ENCODE data around the gene PLPPR1. TPM values are rescaled to one million over a fixed set of nuclear protein-coding genes. Genes with fewer than 3 reads are reported as not detected.

The PLPPR1 gene
- polyA plus RNA-seq, 3 donors, result not detected

DNA sequence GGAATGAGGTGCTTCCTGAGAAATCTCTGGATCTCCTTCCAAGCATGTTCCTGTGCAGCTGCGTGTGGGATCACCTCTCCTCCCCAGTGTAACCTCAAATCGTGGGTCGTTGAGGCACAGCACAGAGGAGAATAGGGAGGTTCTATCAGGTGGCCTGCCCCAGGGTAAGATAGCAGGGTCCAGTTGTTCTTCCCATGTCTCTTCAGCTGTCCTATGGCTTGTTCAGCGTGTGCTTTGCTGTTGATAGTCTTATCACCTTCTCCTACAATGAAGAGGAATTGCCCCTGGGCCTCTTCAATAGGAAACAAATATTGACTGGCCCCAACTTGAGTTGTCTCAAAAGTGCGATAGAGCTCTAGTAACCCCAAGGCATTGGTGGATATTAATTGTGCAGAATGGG lies 333.9 kb downstream of the PLPPR1 start:
- no peaks in the 10 kb centered on the region for H3K79me2 ChIP-seq (ENCODE audit: insufficient read depth, low read length)
- Mint-ChIP-seq H3K9me3 (peaks cover 0 to 14% (median 4%) of the 10 kb centered on the region in 7 donors), H3K27me3 (ENCODE audit: low read depth in 3 of 3) (peaks cover 3 to 5% (median 5%) of the 10 kb centered on the region in 3 donors), H3K27ac (no peak overlapping the region), H3K36me3 (no peaks in the 10 kb centered on the region), H3K4me3 (no peak overlapping the region), H3K4me1 (no peaks in the 10 kb centered on the region)
- WGBS (ENCODE audit: insufficient coverage), result 90% methylated on average over 4 of the region's 5 CpGs
- intact Hi-C loops (cut with micrococcal nuclease), result no loop called here
- no peak overlapping the region for H3K4me2 ChIP-seq (replicated peaks; ENCODE audit: extremely low read depth, low read length, poor library complexity, severe bottlenecking)
- no peak for DNase-seq
- H4K20me1 ChIP-seq (ENCODE audit: insufficient read depth, low read length), result no peaks in the 10 kb centered on the region
- no peak overlapping the region for H3K27ac ChIP-seq (ENCODE audit: low read depth in 1 of 2, low read length in 2 of 2)
- H3K9ac ChIP-seq (ENCODE audit: insufficient read depth, low read length, poor library complexity, severe bottlenecking), result no peak overlapping the region
- H3K27me3 ChIP-seq (ENCODE audit: control insufficient read depth in 2 of 2, insufficient read depth in 2 of 2, low read length in 2 of 2), result no peaks in the 10 kb centered on the region
- H3K4me3 ChIP-seq (replicated peaks in 1 of 3; ENCODE audit: low read depth in 2 of 3, low read length in 3 of 3), result no peak overlapping the region
- H2AFZ ChIP-seq (ENCODE audit: insufficient read depth, low read depth, low read length, poor library complexity, severe bottlenecking), result no peak overlapping the region
- H3K4me1 ChIP-seq (ENCODE audit: control insufficient read depth in 1 of 2, insufficient read depth in 2 of 2, low read length in 2 of 2), result no peaks in the 10 kb centered on the region
- TF ChIP-seq CTCF (IDR thresholded peaks at IDR 0.05), result no peak
- H3K9me3 ChIP-seq (replicated peaks in 1 of 2; ENCODE audit: control insufficient read depth in 1 of 2, insufficient read depth in 1 of 2, low read length in 2 of 2), result no peaks in the 10 kb centered on the region
- no peaks in the 10 kb centered on the region for H3K36me3 ChIP-seq (replicated peaks in 1 of 2; ENCODE audit: control insufficient read depth in 1 of 2, insufficient read depth in 2 of 2, low read length in 2 of 2)

DNA sequence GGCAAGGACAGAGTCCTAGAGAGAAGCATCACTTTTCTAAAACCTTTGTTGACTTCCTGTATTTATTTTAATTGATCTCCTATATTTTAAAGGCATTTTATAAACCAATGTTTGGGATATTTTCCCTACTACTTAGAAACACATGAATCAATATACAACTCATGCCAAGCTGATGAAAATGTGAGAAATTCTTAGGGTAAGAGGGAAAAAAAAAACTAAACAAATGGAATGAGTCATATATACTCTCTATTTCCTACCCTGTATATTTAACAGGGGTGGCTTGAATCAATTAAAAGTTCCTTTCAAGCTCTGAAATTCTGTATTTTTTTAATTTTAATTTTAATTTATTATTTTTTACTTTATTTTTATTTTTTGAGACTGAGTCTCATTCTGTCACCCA lies 336.7 kb downstream of the PLPPR1 start:
- Mint-ChIP-seq H3K36me3 (no peaks in the 10 kb centered on the region), H3K27ac (no peak overlapping the region), H3K27me3 (ENCODE audit: low read depth in 3 of 3) (peaks cover 2 to 5% (median 3%) of the 10 kb centered on the region in 3 donors), H3K4me1 (no peaks in the 10 kb centered on the region), H3K9me3 (peaks cover 0 to 8% (median 2%) of the 10 kb centered on the region in 7 donors), H3K4me3 (no peak overlapping the region)
- H3K27me3 ChIP-seq (ENCODE audit: control insufficient read depth in 2 of 2, insufficient read depth in 2 of 2, low read length in 2 of 2), result no peaks in the 10 kb centered on the region
- TF ChIP-seq CTCF (IDR thresholded peaks at IDR 0.05), result no peak
- H3K4me1 ChIP-seq (ENCODE audit: control insufficient read depth in 1 of 2, insufficient read depth in 2 of 2, low read length in 2 of 2), result no peaks in the 10 kb centered on the region
- H2AFZ ChIP-seq (ENCODE audit: insufficient read depth, low read depth, low read length, poor library complexity, severe bottlenecking), result no peak overlapping the region
- no peaks in the 10 kb centered on the region for H3K9me3 ChIP-seq (replicated peaks in 1 of 2; ENCODE audit: control insufficient read depth in 1 of 2, insufficient read depth in 1 of 2, low read length in 2 of 2)
- H3K4me2 ChIP-seq (replicated peaks; ENCODE audit: extremely low read depth, low read length, poor library complexity, severe bottlenecking), result no peak overlapping the region
- DNase-seq, result no peak
- no peaks in the 10 kb centered on the region for H3K79me2 ChIP-seq (ENCODE audit: insufficient read depth, low read length)
- intact Hi-C loops (cut with micrococcal nuclease), result no loop called here
- no peak overlapping the region for H3K27ac ChIP-seq (ENCODE audit: low read depth in 1 of 2, low read length in 2 of 2)
- no peaks in the 10 kb centered on the region for H3K36me3 ChIP-seq (replicated peaks in 1 of 2; ENCODE audit: control insufficient read depth in 1 of 2, insufficient read depth in 2 of 2, low read length in 2 of 2)
- no peak overlapping the region for H3K4me3 ChIP-seq (replicated peaks in 1 of 3; ENCODE audit: low read depth in 2 of 3, low read length in 3 of 3)
- H3K9ac ChIP-seq (ENCODE audit: insufficient read depth, low read length, poor library complexity, severe bottlenecking), result no peak overlapping the region
- H4K20me1 ChIP-seq (ENCODE audit: insufficient read depth, low read length), result no peaks in the 10 kb centered on the region

Measured in CD14-positive monocyte (primary cell).